WTC11 (cell line): ENCODE measurements around the gene ILRUN. TPM values are rescaled to one million over a fixed set of nuclear protein-coding genes. Genes with fewer than 3 reads are reported as not detected.

ENCODE experiments used
- ATAC-seq: fragments of 200-7000 bp; cut with Tn5 transposase; 2 replicates; pipeline ENCODE4 v1.10.0; 2021; ENCODE audit warnings: mild to moderate bottlenecking, moderate library complexity
- CTCF ChIA-PET: fragments of 300-600 bp; sonication (Branson Sonifier 250); formaldehyde crosslinking; loops from one replicate; lab custom pipeline; 2021; ENCODE audit warnings: antibody characterized with exemption; lab: Charles Lee
- POLR2A ChIA-PET: fragments of 350-600 bp; sonication (Branson Sonifier 250); formaldehyde crosslinking; loops from one replicate; lab custom pipeline; 2021; ENCODE audit warnings: antibody characterized with exemption; lab: Charles Lee
- DNase-seq: peaks from one replicate; pipeline ENCODE4 v3.0.0; 2021; ENCODE audit warnings: low spot score
- H3K27ac Mint-ChIP-seq: 2 replicates; pipeline ENCODE4 v1.8.0; 2021; ENCODE audit warnings: mixed read lengths
- H3K27me3 Mint-ChIP-seq: 2 replicates; pipeline ENCODE4 v1.8.0; 2021; ENCODE audit warnings: low read depth, mild to moderate bottlenecking, moderate library complexity, mixed read lengths
- H3K36me3 Mint-ChIP-seq: 2 replicates; pipeline ENCODE4 v1.8.0; 2021; ENCODE audit warnings: mixed read lengths
- H3K4me1 Mint-ChIP-seq: 2 replicates; pipeline ENCODE4 v1.8.0; 2022; ENCODE audit warnings: mixed read lengths
- H3K4me3 Mint-ChIP-seq: 2 replicates; pipeline ENCODE4 v1.8.0; 2021; ENCODE audit warnings: mild to moderate bottlenecking, moderate library complexity, mixed read lengths
- H3K9me3 Mint-ChIP-seq: 2 replicates; pipeline ENCODE4 v1.8.0; 2021; ENCODE audit warnings: mixed read lengths
- EMX1 ChIP-seq: fragments of 250-450 bp; sonication (Bioruptor Pico); IDR thresholded peaks from 2 replicates; pipeline ENCODE4 v1.8.0; 2021; ENCODE audit warnings: mild to moderate bottlenecking
- GABPB1 ChIP-seq: sonication (generic); formaldehyde crosslinking; IDR thresholded peaks from 2 replicates; pipeline ENCODE4 v1.8.1; 2023; ENCODE audit warnings: mild to moderate bottlenecking, missing genetic modification reagents
- HMGA2 ChIP-seq: fragments of 250-450 bp; sonication (Bioruptor Pico); IDR thresholded peaks from 2 replicates; pipeline ENCODE4 v1.4.0; 2021; ENCODE audit warnings: mild to moderate bottlenecking, moderate library complexity
- KAT7 ChIP-seq: sonication (generic); formaldehyde crosslinking; IDR thresholded peaks from 2 replicates; pipeline ENCODE4 v1.8.1; 2023; ENCODE audit warnings: missing genetic modification reagents, mild to moderate bottlenecking, borderline replicate concordance
- MXD4 ChIP-seq: fragments of 250-450 bp; sonication (Bioruptor Pico); IDR thresholded peaks from 2 replicates; pipeline ENCODE4 v1.8.0; 2021; ENCODE audit warnings: mild to moderate bottlenecking, moderate library complexity, borderline replicate concordance
- NFATC4 ChIP-seq: fragments of 250-450 bp; sonication (Bioruptor Pico); IDR thresholded peaks from 2 replicates; pipeline ENCODE4 v1.9.0; 2021; ENCODE audit warnings: mild to moderate bottlenecking
- PRRX2 ChIP-seq: fragments of 250-450 bp; sonication (Bioruptor Pico); IDR thresholded peaks from 2 replicates; pipeline ENCODE4 v1.8.0; 2021; ENCODE audit warnings: mild to moderate bottlenecking
- ZBTB21 ChIP-seq: sonication (generic); formaldehyde crosslinking; IDR thresholded peaks from 2 replicates; pipeline ENCODE4 v1.8.1; 2023; ENCODE audit warnings: mild to moderate bottlenecking, missing genetic modification reagents, borderline replicate concordance
- ZNF396 ChIP-seq: fragments of 250-450 bp; sonication (Bioruptor Pico); IDR thresholded peaks from 2 replicates; pipeline ENCODE4 v1.8.0; 2021; ENCODE audit warnings: mild to moderate bottlenecking, moderate library complexity, borderline replicate concordance
- total RNA-seq: library from RNA; stranded (reverse); gene quantifications from 3 replicates; pipeline ENCODE4 v1.2.3, GENCODE V29; 2021
- TF ChIP-seq, protein P1 (sequence below): sonication (generic); formaldehyde crosslinking; IDR thresholded peaks from 2 replicates; pipeline ENCODE4 v1.8.1; 2023; ENCODE audit warnings: mild to moderate bottlenecking, missing genetic modification reagents
- TF ChIP-seq, protein P2 (sequence below): sonication (generic); formaldehyde crosslinking; IDR thresholded peaks from 2 replicates; pipeline ENCODE4 v1.8.0; 2023; ENCODE audit warnings: missing genetic modification reagents, mild to moderate bottlenecking, borderline replicate concordance
- TF ChIP-seq, protein P3 (sequence below): sonication (generic); formaldehyde crosslinking; IDR thresholded peaks from 2 replicates; pipeline ENCODE4 v1.8.0; 2022; ENCODE audit warnings: mild to moderate bottlenecking, missing genetic modification reagents
- TF ChIP-seq, protein P4 (sequence below): fragments of 250-450 bp; sonication (Bioruptor Pico); IDR thresholded peaks from 2 replicates; pipeline ENCODE4 v2.1.2; 2022; ENCODE audit warnings: mild to moderate bottlenecking, moderate library complexity
- TF ChIP-seq, protein P5 (sequence below): sonication (generic); formaldehyde crosslinking; conservative IDR thresholded peaks from 2 replicates; pipeline ENCODE4 v1.8.1; 2023; ENCODE audit warnings: mild to moderate bottlenecking, low read depth, missing genetic modification reagents, moderate library complexity
- TF ChIP-seq, protein P6 (sequence below): sonication (generic); formaldehyde crosslinking; IDR thresholded peaks from 2 replicates; pipeline ENCODE4 v1.8.0; 2022; ENCODE audit warnings: missing genetic modification reagents
- TF ChIP-seq, protein P7 (sequence below): sonication (generic); formaldehyde crosslinking; IDR thresholded peaks from 2 replicates; pipeline ENCODE4 v1.8.1; 2022; ENCODE audit warnings: mild to moderate bottlenecking, missing genetic modification reagents, moderate library complexity, borderline replicate concordance
- TF ChIP-seq, protein P8 (sequence below): sonication (generic); formaldehyde crosslinking; IDR thresholded peaks from 2 replicates; pipeline ENCODE4 v1.8.0; 2023; ENCODE audit warnings: mild to moderate bottlenecking, missing genetic modification reagents

ILRUN gene
- total RNA-seq, 1 experiment from 2014 or later, result 75.5 TPM

DNA sequence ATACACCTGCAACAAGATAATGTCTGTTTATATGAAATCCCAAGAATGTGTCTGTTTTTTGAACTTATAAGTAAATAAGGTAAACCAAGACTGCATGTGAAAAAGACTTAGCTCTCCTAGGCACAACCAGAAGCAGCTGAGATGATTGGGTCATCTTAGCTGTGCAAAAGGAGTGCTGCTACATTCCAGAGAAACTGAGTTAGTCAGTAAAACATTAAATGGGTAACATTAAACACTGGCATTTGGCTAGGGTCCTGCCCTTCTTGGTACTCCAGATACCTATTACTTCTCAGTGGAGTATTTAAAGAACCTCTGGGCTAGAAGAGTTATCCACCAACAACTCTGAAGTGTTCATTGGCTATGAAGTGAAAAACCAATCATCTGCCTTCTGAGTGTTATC is 47.8 kb downstream of the ILRUN start:
- CTCF ChIA-PET, result no interaction called here
- no peak for DNase-seq
- ATAC-seq, result no peak
- Mint-ChIP-seq H3K9me3 (no peaks in the 10 kb centered on the region), H3K27ac (peak overlapping the region; percentile 21; the same call in 1 of the 2 replicates), H3K4me1 (no peaks in the 10 kb centered on the region), H3K36me3 (peaks cover 7% of the 10 kb centered on the region; the same call in 1 of the 2 replicates), H3K4me3 (no peak overlapping the region), H3K27me3 (no peaks in the 10 kb centered on the region)
- POLR2A ChIA-PET, result no interaction called here
- TF ChIP-seq, protein P1, sequence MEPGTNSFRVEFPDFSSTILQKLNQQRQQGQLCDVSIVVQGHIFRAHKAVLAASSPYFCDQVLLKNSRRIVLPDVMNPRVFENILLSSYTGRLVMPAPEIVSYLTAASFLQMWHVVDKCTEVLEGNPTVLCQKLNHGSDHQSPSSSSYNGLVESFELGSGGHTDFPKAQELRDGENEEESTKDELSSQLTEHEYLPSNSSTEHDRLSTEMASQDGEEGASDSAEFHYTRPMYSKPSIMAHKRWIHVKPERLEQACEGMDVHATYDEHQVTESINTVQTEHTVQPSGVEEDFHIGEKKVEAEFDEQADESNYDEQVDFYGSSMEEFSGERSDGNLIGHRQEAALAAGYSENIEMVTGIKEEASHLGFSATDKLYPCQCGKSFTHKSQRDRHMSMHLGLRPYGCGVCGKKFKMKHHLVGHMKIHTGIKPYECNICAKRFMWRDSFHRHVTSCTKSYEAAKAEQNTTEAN (CRISPR knock-in tag), result no peak
- TF ChIP-seq, protein P2, sequence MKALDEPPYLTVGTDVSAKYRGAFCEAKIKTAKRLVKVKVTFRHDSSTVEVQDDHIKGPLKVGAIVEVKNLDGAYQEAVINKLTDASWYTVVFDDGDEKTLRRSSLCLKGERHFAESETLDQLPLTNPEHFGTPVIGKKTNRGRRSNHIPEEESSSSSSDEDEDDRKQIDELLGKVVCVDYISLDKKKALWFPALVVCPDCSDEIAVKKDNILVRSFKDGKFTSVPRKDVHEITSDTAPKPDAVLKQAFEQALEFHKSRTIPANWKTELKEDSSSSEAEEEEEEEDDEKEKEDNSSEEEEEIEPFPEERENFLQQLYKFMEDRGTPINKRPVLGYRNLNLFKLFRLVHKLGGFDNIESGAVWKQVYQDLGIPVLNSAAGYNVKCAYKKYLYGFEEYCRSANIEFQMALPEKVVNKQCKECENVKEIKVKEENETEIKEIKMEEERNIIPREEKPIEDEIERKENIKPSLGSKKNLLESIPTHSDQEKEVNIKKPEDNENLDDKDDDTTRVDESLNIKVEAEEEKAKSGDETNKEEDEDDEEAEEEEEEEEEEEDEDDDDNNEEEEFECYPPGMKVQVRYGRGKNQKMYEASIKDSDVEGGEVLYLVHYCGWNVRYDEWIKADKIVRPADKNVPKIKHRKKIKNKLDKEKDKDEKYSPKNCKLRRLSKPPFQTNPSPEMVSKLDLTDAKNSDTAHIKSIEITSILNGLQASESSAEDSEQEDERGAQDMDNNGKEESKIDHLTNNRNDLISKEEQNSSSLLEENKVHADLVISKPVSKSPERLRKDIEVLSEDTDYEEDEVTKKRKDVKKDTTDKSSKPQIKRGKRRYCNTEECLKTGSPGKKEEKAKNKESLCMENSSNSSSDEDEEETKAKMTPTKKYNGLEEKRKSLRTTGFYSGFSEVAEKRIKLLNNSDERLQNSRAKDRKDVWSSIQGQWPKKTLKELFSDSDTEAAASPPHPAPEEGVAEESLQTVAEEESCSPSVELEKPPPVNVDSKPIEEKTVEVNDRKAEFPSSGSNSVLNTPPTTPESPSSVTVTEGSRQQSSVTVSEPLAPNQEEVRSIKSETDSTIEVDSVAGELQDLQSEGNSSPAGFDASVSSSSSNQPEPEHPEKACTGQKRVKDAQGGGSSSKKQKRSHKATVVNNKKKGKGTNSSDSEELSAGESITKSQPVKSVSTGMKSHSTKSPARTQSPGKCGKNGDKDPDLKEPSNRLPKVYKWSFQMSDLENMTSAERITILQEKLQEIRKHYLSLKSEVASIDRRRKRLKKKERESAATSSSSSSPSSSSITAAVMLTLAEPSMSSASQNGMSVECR (CRISPR knock-in tag), result no peak
- TF ChIP-seq ZNF396 (CRISPR knock-in tag), result no peak
- TF ChIP-seq, protein P3, sequence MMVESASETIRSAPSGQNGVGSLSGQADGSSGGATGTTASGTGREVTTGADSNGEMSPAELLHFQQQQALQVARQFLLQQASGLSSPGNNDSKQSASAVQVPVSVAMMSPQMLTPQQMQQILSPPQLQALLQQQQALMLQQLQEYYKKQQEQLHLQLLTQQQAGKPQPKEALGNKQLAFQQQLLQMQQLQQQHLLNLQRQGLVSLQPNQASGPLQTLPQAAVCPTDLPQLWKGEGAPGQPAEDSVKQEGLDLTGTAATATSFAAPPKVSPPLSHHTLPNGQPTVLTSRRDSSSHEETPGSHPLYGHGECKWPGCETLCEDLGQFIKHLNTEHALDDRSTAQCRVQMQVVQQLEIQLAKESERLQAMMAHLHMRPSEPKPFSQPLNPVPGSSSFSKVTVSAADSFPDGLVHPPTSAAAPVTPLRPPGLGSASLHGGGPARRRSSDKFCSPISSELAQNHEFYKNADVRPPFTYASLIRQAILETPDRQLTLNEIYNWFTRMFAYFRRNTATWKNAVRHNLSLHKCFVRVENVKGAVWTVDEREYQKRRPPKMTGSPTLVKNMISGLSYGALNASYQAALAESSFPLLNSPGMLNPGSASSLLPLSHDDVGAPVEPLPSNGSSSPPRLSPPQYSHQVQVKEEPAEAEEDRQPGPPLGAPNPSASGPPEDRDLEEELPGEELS (CRISPR knock-in tag), result no peak
- no peak for TF ChIP-seq GABPB1 (CRISPR knock-in tag)
- TF ChIP-seq, protein P4, sequence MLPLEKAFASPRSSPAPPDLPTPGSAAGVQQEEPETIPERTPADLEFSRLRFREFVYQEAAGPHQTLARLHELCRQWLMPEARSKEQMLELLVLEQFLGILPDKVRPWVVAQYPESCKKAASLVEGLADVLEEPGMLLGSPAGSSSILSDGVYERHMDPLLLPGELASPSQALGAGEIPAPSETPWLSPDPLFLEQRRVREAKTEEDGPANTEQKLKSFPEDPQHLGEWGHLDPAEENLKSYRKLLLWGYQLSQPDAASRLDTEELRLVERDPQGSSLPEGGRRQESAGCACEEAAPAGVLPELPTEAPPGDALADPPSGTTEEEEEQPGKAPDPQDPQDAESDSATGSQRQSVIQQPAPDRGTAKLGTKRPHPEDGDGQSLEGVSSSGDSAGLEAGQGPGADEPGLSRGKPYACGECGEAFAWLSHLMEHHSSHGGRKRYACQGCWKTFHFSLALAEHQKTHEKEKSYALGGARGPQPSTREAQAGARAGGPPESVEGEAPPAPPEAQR (CRISPR knock-in tag), result no peak
- TF ChIP-seq, protein P5, sequence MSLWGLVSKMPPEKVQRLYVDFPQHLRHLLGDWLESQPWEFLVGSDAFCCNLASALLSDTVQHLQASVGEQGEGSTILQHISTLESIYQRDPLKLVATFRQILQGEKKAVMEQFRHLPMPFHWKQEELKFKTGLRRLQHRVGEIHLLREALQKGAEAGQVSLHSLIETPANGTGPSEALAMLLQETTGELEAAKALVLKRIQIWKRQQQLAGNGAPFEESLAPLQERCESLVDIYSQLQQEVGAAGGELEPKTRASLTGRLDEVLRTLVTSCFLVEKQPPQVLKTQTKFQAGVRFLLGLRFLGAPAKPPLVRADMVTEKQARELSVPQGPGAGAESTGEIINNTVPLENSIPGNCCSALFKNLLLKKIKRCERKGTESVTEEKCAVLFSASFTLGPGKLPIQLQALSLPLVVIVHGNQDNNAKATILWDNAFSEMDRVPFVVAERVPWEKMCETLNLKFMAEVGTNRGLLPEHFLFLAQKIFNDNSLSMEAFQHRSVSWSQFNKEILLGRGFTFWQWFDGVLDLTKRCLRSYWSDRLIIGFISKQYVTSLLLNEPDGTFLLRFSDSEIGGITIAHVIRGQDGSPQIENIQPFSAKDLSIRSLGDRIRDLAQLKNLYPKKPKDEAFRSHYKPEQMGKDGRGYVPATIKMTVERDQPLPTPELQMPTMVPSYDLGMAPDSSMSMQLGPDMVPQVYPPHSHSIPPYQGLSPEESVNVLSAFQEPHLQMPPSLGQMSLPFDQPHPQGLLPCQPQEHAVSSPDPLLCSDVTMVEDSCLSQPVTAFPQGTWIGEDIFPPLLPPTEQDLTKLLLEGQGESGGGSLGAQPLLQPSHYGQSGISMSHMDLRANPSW (CRISPR knock-in tag), result no peak
- TF ChIP-seq, protein P6, sequence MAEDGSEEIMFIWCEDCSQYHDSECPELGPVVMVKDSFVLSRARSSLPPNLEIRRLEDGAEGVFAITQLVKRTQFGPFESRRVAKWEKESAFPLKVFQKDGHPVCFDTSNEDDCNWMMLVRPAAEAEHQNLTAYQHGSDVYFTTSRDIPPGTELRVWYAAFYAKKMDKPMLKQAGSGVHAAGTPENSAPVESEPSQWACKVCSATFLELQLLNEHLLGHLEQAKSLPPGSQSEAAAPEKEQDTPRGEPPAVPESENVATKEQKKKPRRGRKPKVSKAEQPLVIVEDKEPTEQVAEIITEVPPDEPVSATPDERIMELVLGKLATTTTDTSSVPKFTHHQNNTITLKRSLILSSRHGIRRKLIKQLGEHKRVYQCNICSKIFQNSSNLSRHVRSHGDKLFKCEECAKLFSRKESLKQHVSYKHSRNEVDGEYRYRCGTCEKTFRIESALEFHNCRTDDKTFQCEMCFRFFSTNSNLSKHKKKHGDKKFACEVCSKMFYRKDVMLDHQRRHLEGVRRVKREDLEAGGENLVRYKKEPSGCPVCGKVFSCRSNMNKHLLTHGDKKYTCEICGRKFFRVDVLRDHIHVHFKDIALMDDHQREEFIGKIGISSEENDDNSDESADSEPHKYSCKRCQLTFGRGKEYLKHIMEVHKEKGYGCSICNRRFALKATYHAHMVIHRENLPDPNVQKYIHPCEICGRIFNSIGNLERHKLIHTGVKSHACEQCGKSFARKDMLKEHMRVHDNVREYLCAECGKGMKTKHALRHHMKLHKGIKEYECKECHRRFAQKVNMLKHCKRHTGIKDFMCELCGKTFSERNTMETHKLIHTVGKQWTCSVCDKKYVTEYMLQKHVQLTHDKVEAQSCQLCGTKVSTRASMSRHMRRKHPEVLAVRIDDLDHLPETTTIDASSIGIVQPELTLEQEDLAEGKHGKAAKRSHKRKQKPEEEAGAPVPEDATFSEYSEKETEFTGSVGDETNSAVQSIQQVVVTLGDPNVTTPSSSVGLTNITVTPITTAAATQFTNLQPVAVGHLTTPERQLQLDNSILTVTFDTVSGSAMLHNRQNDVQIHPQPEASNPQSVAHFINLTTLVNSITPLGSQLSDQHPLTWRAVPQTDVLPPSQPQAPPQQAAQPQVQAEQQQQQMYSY, result no peak
- TF ChIP-seq HMGA2 (CRISPR knock-in tag), result no peak
- TF ChIP-seq, protein P7, sequence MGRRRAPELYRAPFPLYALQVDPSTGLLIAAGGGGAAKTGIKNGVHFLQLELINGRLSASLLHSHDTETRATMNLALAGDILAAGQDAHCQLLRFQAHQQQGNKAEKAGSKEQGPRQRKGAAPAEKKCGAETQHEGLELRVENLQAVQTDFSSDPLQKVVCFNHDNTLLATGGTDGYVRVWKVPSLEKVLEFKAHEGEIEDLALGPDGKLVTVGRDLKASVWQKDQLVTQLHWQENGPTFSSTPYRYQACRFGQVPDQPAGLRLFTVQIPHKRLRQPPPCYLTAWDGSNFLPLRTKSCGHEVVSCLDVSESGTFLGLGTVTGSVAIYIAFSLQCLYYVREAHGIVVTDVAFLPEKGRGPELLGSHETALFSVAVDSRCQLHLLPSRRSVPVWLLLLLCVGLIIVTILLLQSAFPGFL, result no peak
- TF ChIP-seq EMX1 (CRISPR knock-in tag), result no peak
- no peak for TF ChIP-seq KAT7 (CRISPR knock-in tag)
- TF ChIP-seq, protein P8, sequence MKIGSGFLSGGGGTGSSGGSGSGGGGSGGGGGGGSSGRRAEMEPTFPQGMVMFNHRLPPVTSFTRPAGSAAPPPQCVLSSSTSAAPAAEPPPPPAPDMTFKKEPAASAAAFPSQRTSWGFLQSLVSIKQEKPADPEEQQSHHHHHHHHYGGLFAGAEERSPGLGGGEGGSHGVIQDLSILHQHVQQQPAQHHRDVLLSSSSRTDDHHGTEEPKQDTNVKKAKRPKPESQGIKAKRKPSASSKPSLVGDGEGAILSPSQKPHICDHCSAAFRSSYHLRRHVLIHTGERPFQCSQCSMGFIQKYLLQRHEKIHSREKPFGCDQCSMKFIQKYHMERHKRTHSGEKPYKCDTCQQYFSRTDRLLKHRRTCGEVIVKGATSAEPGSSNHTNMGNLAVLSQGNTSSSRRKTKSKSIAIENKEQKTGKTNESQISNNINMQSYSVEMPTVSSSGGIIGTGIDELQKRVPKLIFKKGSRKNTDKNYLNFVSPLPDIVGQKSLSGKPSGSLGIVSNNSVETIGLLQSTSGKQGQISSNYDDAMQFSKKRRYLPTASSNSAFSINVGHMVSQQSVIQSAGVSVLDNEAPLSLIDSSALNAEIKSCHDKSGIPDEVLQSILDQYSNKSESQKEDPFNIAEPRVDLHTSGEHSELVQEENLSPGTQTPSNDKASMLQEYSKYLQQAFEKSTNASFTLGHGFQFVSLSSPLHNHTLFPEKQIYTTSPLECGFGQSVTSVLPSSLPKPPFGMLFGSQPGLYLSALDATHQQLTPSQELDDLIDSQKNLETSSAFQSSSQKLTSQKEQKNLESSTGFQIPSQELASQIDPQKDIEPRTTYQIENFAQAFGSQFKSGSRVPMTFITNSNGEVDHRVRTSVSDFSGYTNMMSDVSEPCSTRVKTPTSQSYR (CRISPR knock-in tag), result no peak
- TF ChIP-seq NFATC4, result no peak
- no peak for TF ChIP-seq MXD4 (CRISPR knock-in tag)
- no peak for TF ChIP-seq ZBTB21 (CRISPR knock-in tag)
- no peak for TF ChIP-seq PRRX2 (CRISPR knock-in tag)
